ENCODE data around the gene DMD.

DMD gene

DNA sequence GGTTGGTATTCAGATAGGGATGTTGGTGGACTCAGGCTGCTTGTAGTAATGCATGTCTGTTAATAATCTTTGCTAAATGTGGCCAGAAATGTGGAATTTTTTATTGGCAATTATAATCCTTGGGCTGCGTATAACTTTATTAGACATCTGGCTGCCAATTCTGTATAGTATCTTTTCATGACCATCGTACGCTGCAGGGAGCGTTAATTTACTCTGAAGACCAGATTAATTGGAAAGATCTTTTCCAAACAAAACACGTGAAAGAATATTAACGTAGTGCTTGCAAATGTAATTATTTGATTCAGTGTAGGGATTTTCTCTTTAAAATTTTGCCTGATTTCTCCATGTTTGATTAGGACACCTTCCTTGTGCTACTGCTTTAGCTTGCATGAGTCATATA lies 2100.7 kb downstream of the DMD start:
- H3K4me3 ChIP-seq (ENCODE audit: control insufficient read depth, low read depth, low read length) = no peak overlapping the region
- DNase-seq (ENCODE audit: low read depth) = no peak
- TF ChIP-seq, protein P1, sequence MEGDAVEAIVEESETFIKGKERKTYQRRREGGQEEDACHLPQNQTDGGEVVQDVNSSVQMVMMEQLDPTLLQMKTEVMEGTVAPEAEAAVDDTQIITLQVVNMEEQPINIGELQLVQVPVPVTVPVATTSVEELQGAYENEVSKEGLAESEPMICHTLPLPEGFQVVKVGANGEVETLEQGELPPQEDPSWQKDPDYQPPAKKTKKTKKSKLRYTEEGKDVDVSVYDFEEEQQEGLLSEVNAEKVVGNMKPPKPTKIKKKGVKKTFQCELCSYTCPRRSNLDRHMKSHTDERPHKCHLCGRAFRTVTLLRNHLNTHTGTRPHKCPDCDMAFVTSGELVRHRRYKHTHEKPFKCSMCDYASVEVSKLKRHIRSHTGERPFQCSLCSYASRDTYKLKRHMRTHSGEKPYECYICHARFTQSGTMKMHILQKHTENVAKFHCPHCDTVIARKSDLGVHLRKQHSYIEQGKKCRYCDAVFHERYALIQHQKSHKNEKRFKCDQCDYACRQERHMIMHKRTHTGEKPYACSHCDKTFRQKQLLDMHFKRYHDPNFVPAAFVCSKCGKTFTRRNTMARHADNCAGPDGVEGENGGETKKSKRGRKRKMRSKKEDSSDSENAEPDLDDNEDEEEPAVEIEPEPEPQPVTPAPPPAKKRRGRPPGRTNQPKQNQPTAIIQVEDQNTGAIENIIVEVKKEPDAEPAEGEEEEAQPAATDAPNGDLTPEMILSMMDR (conservative IDR thresholded peaks at IDR 0.05; ENCODE audit: control insufficient read depth, insufficient read depth, low read depth, low read length) = no peak

DNA sequence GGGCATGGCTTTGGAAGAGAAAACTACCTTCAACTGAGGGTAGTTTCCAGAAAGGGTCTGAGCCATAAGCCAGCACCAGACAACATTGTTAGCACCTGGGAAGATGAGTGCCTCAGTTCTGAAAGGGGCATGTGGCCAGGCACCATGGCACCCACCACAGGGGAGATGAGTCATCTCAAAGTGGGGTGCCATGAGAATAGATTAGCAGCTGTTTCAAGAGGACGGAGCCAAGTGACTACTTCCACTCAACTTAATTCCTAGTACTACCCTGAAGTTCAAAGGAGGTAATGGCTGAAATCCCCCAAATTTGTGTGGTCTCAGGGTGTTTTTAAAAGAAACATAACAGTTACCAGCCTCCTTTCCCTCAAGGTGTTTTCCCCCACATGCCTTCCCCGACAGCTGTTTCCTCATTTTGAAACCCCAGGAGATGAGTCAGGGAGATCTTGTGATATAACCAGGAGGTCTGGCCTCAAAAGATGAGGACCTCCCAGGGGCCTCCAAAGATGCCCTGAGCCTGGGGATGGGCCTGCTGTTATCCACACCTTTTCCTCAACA lies 2111.7 kb downstream of the DMD start:
- TF ChIP-seq, protein P1 (conservative IDR thresholded peaks at IDR 0.05; ENCODE audit: control insufficient read depth, insufficient read depth, low read depth, low read length) = no peak
- DNase-seq (ENCODE audit: low read depth) = no peak
- no peak overlapping the region for H3K4me3 ChIP-seq (ENCODE audit: control insufficient read depth, low read depth, low read length)

DNA sequence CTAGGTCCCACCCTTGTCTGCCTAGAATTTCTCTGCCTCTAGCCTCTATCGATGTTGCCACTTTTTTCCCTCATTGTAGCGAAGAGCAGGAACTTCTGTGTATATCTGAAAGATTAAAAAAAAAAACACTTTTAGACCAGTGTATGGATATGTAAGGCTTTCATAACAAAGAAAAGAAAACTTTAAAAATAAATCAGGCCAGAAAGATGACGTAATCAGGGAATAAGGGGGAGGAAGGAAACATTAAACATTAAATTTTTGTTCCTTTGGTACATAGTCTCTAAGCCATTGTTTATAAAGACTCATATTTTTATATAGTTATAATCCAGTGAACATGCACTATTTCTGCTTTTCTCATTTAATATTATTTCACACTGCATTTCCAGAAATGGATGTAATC lies 2113.3 kb downstream of the DMD start:
- DNase-seq (ENCODE audit: low read depth) = no peak
- no peak overlapping the region for H3K4me3 ChIP-seq (ENCODE audit: control insufficient read depth, low read depth, low read length)
- TF ChIP-seq, protein P1 (conservative IDR thresholded peaks at IDR 0.05; ENCODE audit: control insufficient read depth, insufficient read depth, low read depth, low read length) = no peak

DNA sequence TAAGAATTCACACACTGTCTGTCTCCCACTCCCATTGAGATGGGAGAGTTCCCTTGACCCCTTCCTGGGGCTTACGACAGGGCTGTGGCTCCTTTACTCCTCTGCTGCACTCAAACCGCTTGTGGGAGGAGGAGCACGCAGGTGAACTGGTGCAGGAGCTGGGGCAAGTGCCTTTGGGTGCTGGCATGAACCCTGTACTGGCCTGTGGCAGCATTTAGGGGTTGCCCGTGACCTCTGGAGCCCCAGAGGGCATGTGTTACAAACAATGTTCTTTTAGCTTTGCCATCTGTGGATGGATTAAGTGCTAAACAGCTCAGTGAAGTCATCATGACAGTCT lies 2117.7 kb downstream of the DMD start:
- H3K4me3 ChIP-seq (ENCODE audit: control insufficient read depth, low read depth, low read length) = no peak overlapping the region
- TF ChIP-seq, protein P1 (conservative IDR thresholded peaks at IDR 0.05; ENCODE audit: control insufficient read depth, insufficient read depth, low read depth, low read length) = no peak
- DNase-seq (ENCODE audit: low read depth) = no peak

DNA sequence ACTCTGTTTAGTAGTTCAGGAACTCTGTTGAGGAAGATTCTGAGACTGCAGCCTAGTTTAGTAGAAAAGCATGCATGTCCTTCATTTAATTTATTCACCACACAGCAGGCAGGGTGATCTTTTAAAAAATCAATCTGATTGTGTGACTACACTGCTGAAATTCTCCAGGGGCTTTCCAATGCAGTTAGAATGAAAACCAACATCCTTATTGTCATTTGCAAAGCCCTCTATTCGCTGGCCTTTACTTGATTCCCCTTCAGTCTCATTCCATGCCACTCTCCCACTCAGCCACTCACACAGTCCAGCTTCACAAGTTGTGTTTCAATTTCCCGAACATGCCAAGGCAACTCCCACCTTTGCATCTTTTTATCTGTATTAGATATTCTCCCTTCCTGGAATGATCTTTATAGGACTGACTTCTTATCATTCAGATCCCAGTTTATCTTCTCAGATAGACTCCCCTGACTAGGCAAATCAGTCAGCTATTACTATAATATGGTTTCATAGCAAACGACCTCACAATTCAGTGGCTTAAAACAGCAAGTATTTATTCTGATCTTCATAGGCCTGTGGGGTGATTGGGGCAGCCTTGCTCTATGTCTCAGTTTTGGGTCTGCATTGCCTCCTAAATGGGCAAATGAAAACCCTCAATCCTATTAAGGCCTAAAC lies 2118.2 kb downstream of the DMD start:
- DNase-seq (ENCODE audit: low read depth) = no peak

DNA sequence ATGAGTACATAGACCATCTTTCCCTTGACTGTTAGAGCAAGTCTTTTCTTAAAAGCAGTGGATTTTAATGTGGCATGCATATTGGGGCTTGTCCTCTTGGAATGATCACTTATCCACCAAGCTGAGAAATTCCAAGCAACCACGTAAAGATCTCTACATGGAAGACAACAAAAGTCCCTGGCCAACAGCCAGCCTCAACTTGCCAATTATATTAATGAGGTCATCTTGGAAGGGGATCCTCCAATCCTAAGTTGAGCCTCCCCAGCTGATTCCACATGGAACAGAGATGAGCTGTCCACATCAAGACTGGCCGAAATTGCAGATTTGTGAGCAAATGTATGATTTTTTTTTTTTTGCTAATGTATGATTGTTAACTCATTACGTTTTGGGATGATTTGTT lies 2118.9 kb downstream of the DMD start:
- DNase-seq (ENCODE audit: low read depth) = peak; percentile 35
- TF ChIP-seq, protein P1 (conservative IDR thresholded peaks at IDR 0.05; ENCODE audit: control insufficient read depth, insufficient read depth, low read depth, low read length) = no peak
- H3K4me3 ChIP-seq (ENCODE audit: control insufficient read depth, low read depth, low read length) = no peak overlapping the region

More for the DNA sequence above, 2118.2 kb downstream of the DMD start:
- no peak overlapping the region for H3K4me3 ChIP-seq (ENCODE audit: control insufficient read depth, low read depth, low read length)
- TF ChIP-seq, protein P1 (conservative IDR thresholded peaks at IDR 0.05; ENCODE audit: control insufficient read depth, insufficient read depth, low read depth, low read length) = no peak

All from fibroblast of mammary gland (primary cell).